AG08395 (cell line): Measurements from ENCODE around the gene TMEM204.

ENCODE experiments used
- DNase-seq: peaks from one replicate; pipeline ENCODE4 v3.0.0; 2012; ENCODE audit warnings: mixed read lengths, low spot score

TMEM204 gene

GRCh38 chr16:1557576-1557975 is 24.1 kb downstream of the TMEM204 start:
- DNase-seq, result no peak

- no peak for DNase-seq
Observed at GRCh38 chr16:1559446-1559975, 26.0 kb downstream of the TMEM204 start.

DNA sequence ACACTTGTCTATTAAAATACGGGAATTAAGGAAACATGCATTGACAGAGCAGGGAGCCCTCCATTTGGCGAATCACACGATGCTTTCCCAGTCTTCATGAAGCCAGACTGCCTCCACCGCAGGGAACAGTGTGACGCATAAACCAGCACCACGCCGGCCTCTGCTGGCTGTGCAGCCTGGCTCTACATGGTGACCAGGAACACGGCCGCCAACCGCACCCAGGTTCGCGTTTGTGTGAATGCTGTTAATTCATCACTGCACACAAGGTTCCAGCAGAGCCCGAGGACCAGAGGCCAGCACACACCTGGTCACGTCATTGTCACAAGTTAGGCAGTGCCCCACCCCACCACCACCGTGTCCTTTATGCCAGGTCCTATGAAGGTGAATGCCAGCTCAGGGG is 26.7 kb downstream of the TMEM204 start:
- no peak for DNase-seq

- no peak for DNase-seq
Observed at GRCh38 chr16:1560866-1561265, 27.4 kb downstream of the TMEM204 start.

DNA sequence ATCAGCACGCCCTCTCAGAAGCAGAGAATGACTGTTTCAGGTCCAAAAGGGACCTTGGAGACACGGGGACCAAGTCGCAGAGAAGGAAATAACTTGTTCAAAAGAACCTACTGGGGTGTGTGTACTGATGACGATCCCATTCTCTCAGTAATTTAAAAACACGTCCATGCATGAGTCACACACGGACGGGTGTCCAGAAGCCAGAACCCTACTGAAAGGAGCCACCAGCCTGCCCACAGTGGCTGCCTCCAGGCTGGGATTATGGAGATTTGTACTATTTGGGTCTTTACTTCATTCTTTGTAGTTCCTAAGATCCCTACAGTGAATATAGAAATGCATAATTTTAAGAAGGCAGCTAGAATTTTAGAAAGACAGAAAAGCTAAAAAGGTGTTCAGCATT is 27.8 kb downstream of the TMEM204 start:
- DNase-seq, result no peak

DNA sequence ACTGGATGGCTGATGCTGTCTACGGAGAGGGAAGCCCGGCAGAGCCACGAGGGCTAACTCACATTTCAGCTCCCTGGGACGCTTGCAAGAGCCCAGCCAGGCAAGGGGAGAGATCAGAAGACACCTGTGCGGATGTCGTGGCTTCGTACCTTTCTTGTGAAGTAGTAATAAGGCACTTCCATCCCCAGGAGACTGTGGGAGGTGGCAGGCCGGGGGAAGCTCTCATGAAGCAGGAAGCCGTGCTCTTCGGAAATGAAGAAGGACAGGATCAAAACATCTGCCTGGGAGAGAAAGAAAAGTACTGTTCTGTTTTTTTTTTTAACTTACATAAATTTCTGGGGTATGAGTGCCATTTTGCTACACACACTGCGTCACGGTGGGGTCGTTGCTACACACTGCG is 28.4 kb downstream of the TMEM204 start:
- no peak for DNase-seq

DNA sequence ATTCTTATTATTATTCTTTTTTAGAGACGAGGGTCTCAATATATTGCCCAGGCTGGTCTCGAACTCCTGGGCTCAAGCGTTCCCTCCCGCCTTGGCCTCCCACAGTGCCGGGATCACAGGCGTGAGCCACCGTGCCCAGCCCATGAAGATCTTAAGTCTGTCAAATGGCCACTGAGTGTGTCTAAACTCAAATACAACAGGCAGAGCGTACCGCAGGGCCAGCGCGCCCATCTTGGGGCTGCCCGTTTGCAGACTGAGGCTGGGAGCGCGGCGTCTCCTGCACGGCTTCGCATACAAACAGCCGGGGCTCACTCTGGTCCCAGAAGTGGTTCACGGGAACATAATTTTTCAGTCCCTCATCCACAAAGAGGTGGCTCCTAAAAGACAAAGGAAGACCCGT is 30.3 kb downstream of the TMEM204 start:
- no peak for DNase-seq

GRCh38 chr16:1564325-1564724 is 30.9 kb downstream of the TMEM204 start:
- no peak for DNase-seq

GRCh38 chr16:1565083-1565805 is 31.8 kb downstream of the TMEM204 start:
- no peak for DNase-seq

DNA sequence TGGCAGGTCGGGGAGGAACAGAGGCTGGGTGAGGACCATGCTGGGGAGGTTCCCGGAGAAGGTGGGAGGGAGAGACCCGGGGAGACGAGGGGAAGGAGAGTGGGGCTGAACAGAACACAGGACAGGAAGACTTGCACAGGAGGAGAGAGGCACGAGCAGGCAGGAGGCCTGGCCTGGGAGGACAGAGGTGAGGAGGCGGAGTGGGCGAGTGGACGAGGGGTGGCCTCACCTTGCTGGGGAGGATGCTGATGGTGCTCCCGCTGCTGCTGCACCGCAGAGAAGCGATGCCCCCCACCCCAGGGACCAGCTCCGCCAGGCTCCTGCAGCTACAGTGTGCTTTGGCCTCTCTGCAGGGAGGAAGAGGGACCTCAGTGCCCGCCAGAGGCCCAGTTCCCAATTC is 34.5 kb downstream of the TMEM204 start:
- no peak for DNase-seq

- DNase-seq, result no peak
Observed at GRCh38 chr16:1571012-1571671, 37.7 kb downstream of the TMEM204 start.

GRCh38 chr16:1572673-1573072 is 39.2 kb downstream of the TMEM204 start:
- DNase-seq, result no peak

DNA sequence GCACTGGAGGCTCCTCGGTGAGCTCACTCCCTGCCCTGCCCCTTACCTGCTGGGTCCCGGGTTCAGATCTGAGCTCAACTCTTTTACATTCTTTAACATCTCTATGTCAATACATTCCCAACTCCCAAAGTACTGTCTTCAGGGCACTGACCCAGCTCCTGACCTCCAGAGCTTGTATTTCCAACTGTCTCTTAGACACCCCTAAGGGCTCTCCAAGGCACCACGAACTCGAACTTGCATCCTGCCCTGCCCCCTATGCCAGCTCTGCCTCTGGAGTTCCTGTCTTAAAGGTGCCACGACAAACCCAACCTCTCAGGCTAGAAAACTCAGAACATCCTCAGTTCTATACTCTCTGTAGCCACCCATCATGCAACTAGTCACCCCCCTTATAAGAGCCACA is 39.8 kb downstream of the TMEM204 start:
- no peak for DNase-seq

DNA sequence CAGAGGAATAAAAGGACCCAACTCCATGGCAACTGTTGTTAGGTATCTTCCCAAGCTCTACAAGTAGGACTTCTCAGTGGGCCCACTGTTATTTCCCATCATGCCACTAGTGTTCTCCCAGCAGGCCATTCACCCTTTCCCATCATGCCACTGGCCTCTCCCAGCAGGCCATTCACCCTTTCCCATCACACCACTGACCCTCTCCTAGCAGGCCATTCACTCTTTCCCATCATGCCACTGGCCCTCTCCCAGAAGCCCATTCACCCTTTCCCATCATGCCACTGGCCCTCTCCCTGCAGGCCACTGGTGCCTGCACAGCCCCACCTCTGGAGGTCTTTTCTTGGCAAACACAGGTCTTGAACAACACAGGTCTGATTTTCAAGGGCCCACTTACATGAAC is 42.1 kb downstream of the TMEM204 start:
- DNase-seq, result no peak

DNA sequence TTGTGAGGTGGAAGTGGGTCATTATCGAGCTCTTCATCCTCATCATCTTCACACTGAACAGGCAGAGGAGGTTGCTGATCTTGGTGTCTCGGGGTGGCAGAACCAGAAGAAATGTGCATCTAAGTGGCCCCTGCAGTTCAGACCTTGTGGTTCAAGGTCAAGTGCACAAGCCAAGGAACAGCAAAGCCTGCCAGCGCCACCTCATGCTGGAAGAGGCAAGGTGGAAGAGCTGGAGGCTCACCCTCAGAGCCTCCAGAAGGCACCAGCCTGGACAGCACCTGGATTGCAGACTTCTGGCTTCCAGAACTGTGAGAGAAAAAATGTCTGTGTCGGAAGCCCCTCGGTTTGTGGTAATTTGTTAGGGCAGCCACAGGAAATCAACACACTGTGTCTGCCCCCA is 45.7 kb downstream of the TMEM204 start:
- no peak for DNase-seq

GRCh38 chr16:1580256-1580655 is 46.8 kb downstream of the TMEM204 start:
- no peak for DNase-seq

- no peak for DNase-seq
Observed at GRCh38 chr16:1580956-1581355, 47.5 kb downstream of the TMEM204 start.

- DNase-seq, result no peak
Observed at GRCh38 chr16:1581804-1582203, 48.3 kb downstream of the TMEM204 start.

DNA sequence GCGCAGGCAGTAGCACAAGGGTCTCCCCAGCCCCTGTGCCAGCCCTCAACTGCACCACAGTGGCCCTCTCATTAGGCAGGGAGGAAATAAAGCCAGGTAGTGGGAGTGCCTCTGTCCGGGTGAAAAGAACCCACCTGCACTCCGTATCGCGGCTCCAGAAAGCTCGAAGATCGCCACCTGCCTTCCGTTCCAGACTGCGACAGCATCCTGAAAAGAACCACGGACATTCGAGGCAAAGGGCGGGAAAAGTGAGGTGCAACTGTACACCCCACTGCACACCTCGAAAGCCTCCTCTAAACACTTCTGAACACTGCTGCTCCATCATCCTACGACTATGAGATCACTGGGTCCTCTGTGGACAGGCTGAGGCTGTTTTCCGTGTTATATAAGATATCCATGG is 49.7 kb downstream of the TMEM204 start:
- no peak for DNase-seq

GRCh38 chr16:1584926-1585484 is 51.5 kb downstream of the TMEM204 start:
- no peak for DNase-seq

- DNase-seq, result no peak
Observed at GRCh38 chr16:1590366-1590765, 56.9 kb downstream of the TMEM204 start.

DNA sequence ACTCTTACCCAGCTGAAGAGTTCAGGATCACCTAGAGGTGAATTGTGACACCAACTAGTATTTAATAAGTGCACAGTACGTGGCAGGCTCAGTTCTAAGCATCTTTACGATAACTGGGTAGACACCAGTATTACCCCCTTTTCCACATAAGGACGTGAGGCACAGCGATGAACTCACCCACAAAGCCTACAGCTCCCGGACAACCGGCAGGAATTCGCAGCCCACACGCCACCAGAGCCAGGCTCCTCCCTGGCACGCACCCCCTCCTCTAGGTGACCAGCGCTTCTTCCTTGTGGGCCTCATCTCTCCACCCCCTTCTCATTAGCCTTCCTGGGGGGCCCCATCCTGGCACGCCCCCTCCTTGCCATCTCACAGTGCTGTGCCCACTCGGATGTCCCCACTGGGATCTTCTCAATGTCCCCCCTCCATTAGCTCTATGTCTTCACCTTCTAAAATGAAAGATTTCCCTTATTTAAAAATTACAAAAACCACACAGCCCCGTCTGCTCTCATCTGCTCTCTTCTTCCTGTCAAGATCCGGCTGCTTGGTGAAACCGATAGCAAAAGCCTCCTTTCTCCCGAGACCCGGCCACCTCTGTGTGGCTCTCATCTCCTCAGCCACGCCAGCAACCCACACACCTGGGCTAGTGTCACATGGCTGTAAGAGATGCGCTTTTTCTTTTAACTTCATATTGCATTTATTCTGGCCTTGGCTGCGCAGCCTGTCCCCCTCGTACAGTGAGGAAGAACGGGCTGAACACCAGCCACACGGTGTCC is 57.7 kb downstream of the TMEM204 start:
- DNase-seq, result no peak

- no peak for DNase-seq
Observed at GRCh38 chr16:1592446-1592845, 59.0 kb downstream of the TMEM204 start.
